GM12874 (cell line): ENCODE results near the gene NFKB2.

ENCODE experiments used
- CTCF ChIP-seq: IDR thresholded peaks from 2 replicates; pipeline ENCODE4 v1.5.1; 2011; ENCODE audit warnings: low read depth, mild to moderate bottlenecking, control low read depth, low read length, moderate library complexity; ENCODE audit not compliant: insufficient read depth

NFKB2 gene

GRCh38 chr10:102431452-102432124, 36.1 kb downstream of the NFKB2 start:
- TF ChIP-seq CTCF = no peak

- 0 out of 2 replicates have a peak, but pooled peaks have one; percentile 3 for TF ChIP-seq CTCF
Observed at GRCh38 chr10:102432162-102432950, 36.9 kb downstream of the NFKB2 start, which contains the start of gene CUEDC2. CUEDC2 (minus strand) TSS chr10:102432574; CDS start chr10:102425188, 7,386 bp downstream.

- no peak for TF ChIP-seq CTCF
Observed at GRCh38 chr10:102433619-102434046, 38.1 kb downstream of the NFKB2 start.

GRCh38 chr10:102434394-102435132, 39.1 kb downstream of the NFKB2 start:
- TF ChIP-seq CTCF = no peak

GRCh38 chr10:102435133-102435497, 39.6 kb downstream of the NFKB2 start:
- TF ChIP-seq CTCF = no peak

GRCh38 chr10:102435529-102436233, 40.2 kb downstream of the NFKB2 start:
- no peak for TF ChIP-seq CTCF
